Mesendoderm (in vitro differentiated cells): Measurements from ENCODE around the gene PHLDB1.

Experiments
- DNase-seq: peaks from one replicate; pipeline ENCODE4 v3.0.0; 2013
- H2AK5ac ChIP-seq: 2 replicates; pipeline ENCODE4 v1.6.1; 2013; ENCODE audit warnings: low read length, inconsistent platforms
- H2BK120ac ChIP-seq: 2 replicates; pipeline ENCODE4 v1.6.1; 2013; ENCODE audit warnings: low read depth, mild to moderate bottlenecking, low read length, moderate library complexity, mixed read lengths
- H2BK15ac ChIP-seq: replicated peaks from 2 replicates; pipeline ENCODE4 v1.6.1; 2013; ENCODE audit warnings: low read depth, mild to moderate bottlenecking, moderate library complexity
- H2BK5ac ChIP-seq: 2 replicates; pipeline ENCODE4 v1.6.1; 2013; ENCODE audit warnings: low read length, inconsistent platforms
- H3K18ac ChIP-seq: 2 replicates; pipeline ENCODE4 v1.6.1; 2013; ENCODE audit warnings: mild to moderate bottlenecking, low read length, mixed read lengths
- H3K23ac ChIP-seq: one replicate; pipeline ENCODE4 v1.6.1; 2013; ENCODE audit warnings: low read length
- H3K27ac ChIP-seq: 2 replicates; pipeline ENCODE4 v1.5.1; 2013; ENCODE audit warnings: low read depth, mild to moderate bottlenecking, inconsistent platforms, low read length, moderate library complexity
- H3K27me3 ChIP-seq: 2 replicates; pipeline ENCODE4 v1.6.1; 2013; ENCODE audit warnings: low read length, control low read depth, mild to moderate bottlenecking, inconsistent platforms; ENCODE audit not compliant: insufficient read depth, poor library complexity
- H3K36me3 ChIP-seq: 2 replicates; pipeline ENCODE4 v1.6.1; 2013; ENCODE audit warnings: low read length, inconsistent platforms; ENCODE audit not compliant: control insufficient read depth, insufficient read depth
- H3K4ac ChIP-seq: one replicate; pipeline ENCODE4 v1.6.1; 2013; ENCODE audit warnings: low read depth, mild to moderate bottlenecking, low read length, moderate library complexity
- H3K4me1 ChIP-seq: 2 replicates; pipeline ENCODE4 v1.6.1; 2013; ENCODE audit warnings: low read depth, low read length, inconsistent platforms; ENCODE audit not compliant: control insufficient read depth
- H3K4me2 ChIP-seq: 2 replicates; pipeline ENCODE4 v1.6.1; 2013; ENCODE audit warnings: low read length
- H3K4me3 ChIP-seq: 2 replicates; pipeline ENCODE4 v1.5.1; 2013; ENCODE audit warnings: mild to moderate bottlenecking, low read length
- H3K56ac ChIP-seq: one replicate; pipeline ENCODE4 v1.6.1; 2013; ENCODE audit warnings: low read length
- H3K79me1 ChIP-seq: 2 replicates; pipeline ENCODE4 v1.6.1; 2013; ENCODE audit warnings: low read length, inconsistent platforms
- H3K79me2 ChIP-seq: 2 replicates; pipeline ENCODE4 v1.6.1; 2013; ENCODE audit warnings: mild to moderate bottlenecking, low read length; ENCODE audit not compliant: control insufficient read depth, insufficient read depth
- H3K9ac ChIP-seq: 2 replicates; pipeline ENCODE4 v1.6.1; 2013; ENCODE audit warnings: low read length, inconsistent platforms
- H4K5ac ChIP-seq: one replicate; pipeline ENCODE4 v1.6.1; 2013; ENCODE audit warnings: low read length
- H4K8ac ChIP-seq: one replicate; pipeline ENCODE4 v1.6.1; 2013; ENCODE audit warnings: low read depth, mild to moderate bottlenecking, control low read depth, low read length, moderate library complexity
- WGBS: extraction: QIAGEN DNeasy Blood & Tissue Kit; methylation state at CpG from one replicate; pipeline ENCODE4 v1.1.7; 2013; ENCODE audit warnings: low lambda C conversion rate, missing lambda C conversion rate; ENCODE audit not compliant: insufficient coverage; ENCODE audit errors: extremely low coverage; 5-methylcytosine and 5-hydroxymethylcytosine counted together

The PHLDB1 gene

DNA sequence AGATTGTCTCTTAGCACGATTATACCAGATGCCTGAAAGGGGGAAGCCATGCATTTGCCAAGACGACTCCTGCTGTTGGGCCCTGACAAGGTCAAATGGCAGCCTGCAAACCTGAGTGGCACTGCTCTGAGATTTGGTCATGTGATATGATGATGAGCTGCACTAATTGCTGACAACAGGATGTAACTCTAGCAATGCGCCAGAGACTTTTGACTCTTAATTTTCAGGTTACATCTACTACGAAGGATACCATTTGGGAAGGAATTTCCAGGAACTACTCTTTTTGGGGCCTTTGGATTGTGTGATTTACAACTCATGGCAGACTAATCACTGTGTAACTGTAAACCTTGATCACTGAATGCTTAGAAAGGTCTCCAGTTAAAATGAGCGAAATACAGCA, 59.0 kb downstream of the PHLDB1 start:
- DNase-seq = no peak
- H3K79me1 ChIP-seq = no peaks in the 10 kb centered on the region
- H3K27me3 ChIP-seq = no peaks in the 10 kb centered on the region
- no peak overlapping the region for H3K23ac ChIP-seq
- H2BK15ac ChIP-seq = no peak overlapping the region
- no peak overlapping the region for H2BK120ac ChIP-seq
- no peak overlapping the region for H3K27ac ChIP-seq
- H4K5ac ChIP-seq = no peak overlapping the region
- H3K4me2 ChIP-seq = no peak overlapping the region
- no CpG with 5 or more reads among the region's 5 CpGs for WGBS
- H2AK5ac ChIP-seq = no peak overlapping the region
- no peak overlapping the region for H3K4ac ChIP-seq
- peaks cover 17% of the 10 kb centered on the region for H3K4me1 ChIP-seq
- H3K79me2 ChIP-seq = no peaks in the 10 kb centered on the region
- H3K36me3 ChIP-seq = no peaks in the 10 kb centered on the region
- H2BK5ac ChIP-seq = no peak overlapping the region
- H3K9ac ChIP-seq = no peak overlapping the region
- H4K8ac ChIP-seq = no peak overlapping the region
- H3K56ac ChIP-seq = no peak overlapping the region
- H3K18ac ChIP-seq = no peak overlapping the region
- no peak overlapping the region for H3K4me3 ChIP-seq

DNA sequence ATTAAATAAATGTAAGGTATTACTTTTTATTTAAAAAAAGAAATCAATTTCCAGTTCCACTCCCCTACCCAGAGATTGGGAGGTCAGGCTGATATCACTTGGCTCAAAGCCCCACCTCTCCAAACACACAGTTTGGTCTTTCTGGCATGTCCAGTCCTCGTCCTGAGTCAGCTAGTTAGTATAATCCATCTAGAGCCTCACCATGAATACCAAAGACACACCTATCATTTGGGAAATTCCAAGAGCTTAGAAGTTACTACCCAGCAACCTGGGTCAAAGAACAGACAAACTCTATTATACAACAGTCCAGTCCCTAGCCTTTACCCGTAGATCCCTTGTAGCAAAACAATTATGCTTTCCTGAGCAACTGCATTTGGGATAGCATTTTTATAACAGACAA, 62.6 kb downstream of the PHLDB1 start:
- Histone ChIP-seq H3K18ac (no peak overlapping the region), H4K5ac (no peak overlapping the region), H3K4me1 (peaks cover 4% of the 10 kb centered on the region), H3K56ac (no peak overlapping the region), H2AK5ac (no peak overlapping the region), H3K4ac (no peak overlapping the region), H3K23ac (no peak overlapping the region), H4K8ac (no peak overlapping the region), H3K27ac (no peak overlapping the region), H2BK5ac (no peak overlapping the region), H3K27me3 (no peaks in the 10 kb centered on the region), H3K9ac (no peak overlapping the region), H3K4me2 (no peak overlapping the region), H3K79me1 (no peaks in the 10 kb centered on the region), H3K79me2 (no peaks in the 10 kb centered on the region), H2BK15ac (no peak overlapping the region), H3K36me3 (no peaks in the 10 kb centered on the region), H3K4me3 (no peak overlapping the region), H2BK120ac (no peak overlapping the region)
- no CpG with 5 or more reads among the region's 2 CpGs for WGBS
- DNase-seq = no peak

DNA sequence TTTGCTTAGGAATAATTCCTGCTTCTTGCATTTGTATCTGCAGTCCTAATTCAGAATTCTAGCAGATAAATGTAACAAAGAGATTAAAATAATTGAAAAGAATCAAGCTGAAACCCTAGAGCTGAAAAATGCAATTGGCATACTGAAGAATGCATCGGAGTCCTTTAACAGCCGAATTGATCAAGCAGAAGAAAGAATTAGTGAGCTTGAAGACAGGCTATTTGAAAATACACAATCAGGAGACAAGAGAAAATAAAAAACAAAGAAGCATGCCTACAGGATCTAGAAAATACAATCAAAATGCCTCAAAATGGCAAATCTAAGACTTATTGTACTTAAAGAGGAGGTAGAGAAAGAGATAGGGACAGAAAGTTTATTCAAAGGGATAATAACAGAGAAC, 63.8 kb downstream of the PHLDB1 start:
- Histone ChIP-seq H3K4me3 (no peak overlapping the region), H3K27ac (no peak overlapping the region), H3K36me3 (no peaks in the 10 kb centered on the region), H4K5ac (no peak overlapping the region), H3K9ac (no peak overlapping the region), H4K8ac (no peak overlapping the region), H2AK5ac (no peak overlapping the region), H3K79me1 (no peaks in the 10 kb centered on the region), H3K56ac (no peak overlapping the region), H2BK120ac (no peak overlapping the region), H2BK5ac (no peak overlapping the region), H3K4me1 (peaks cover 3% of the 10 kb centered on the region), H2BK15ac (no peak overlapping the region), H3K4me2 (no peak overlapping the region), H3K23ac (no peak overlapping the region), H3K18ac (no peak overlapping the region), H3K79me2 (no peaks in the 10 kb centered on the region), H3K27me3 (no peaks in the 10 kb centered on the region), H3K4ac (no peak overlapping the region)
- no peak for DNase-seq
- no CpG with 5 or more reads among the region's 2 CpGs for WGBS

DNA sequence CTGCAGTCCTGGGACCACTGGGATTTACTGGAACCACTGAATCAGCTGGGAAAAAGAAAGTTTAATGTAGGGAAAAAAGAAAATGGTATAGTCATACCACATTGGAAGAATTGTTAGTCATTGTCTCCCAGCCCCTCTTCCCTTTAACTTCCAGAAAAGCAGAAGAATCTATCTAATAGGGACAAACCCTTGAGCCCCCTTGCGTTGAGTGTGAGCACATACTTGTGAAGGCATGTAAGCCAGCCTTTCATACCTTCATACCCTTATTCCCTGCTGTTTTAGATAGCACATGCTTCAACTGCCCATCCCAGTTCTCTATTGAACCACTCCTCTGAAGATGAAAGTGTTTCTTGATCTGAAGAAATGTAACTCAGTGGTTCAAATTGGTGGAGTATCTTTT, 65.4 kb downstream of the PHLDB1 start:
- no peaks in the 10 kb centered on the region for H3K79me2 ChIP-seq
- peak; percentile 73 for DNase-seq
- no peak overlapping the region for H3K9ac ChIP-seq
- no peak overlapping the region for H3K4ac ChIP-seq
- no peak overlapping the region for H3K56ac ChIP-seq
- H3K27ac ChIP-seq = no peak overlapping the region
- H3K79me1 ChIP-seq = no peaks in the 10 kb centered on the region
- no peaks in the 10 kb centered on the region for H3K4me1 ChIP-seq
- H3K4me3 ChIP-seq = no peak overlapping the region
- no peak overlapping the region for H4K5ac ChIP-seq
- H2BK5ac ChIP-seq = no peak overlapping the region
- no peaks in the 10 kb centered on the region for H3K36me3 ChIP-seq
- no peak overlapping the region for H4K8ac ChIP-seq
- H3K18ac ChIP-seq = no peak overlapping the region
- H2BK15ac ChIP-seq = no peak overlapping the region
- H2AK5ac ChIP-seq = no peak overlapping the region
- no peaks in the 10 kb centered on the region for H3K27me3 ChIP-seq
- H2BK120ac ChIP-seq = no peak overlapping the region
- no CpG with 5 or more reads among the region's 1 CpG for WGBS
- H3K4me2 ChIP-seq = no peak overlapping the region
- H3K23ac ChIP-seq = no peak overlapping the region

DNA sequence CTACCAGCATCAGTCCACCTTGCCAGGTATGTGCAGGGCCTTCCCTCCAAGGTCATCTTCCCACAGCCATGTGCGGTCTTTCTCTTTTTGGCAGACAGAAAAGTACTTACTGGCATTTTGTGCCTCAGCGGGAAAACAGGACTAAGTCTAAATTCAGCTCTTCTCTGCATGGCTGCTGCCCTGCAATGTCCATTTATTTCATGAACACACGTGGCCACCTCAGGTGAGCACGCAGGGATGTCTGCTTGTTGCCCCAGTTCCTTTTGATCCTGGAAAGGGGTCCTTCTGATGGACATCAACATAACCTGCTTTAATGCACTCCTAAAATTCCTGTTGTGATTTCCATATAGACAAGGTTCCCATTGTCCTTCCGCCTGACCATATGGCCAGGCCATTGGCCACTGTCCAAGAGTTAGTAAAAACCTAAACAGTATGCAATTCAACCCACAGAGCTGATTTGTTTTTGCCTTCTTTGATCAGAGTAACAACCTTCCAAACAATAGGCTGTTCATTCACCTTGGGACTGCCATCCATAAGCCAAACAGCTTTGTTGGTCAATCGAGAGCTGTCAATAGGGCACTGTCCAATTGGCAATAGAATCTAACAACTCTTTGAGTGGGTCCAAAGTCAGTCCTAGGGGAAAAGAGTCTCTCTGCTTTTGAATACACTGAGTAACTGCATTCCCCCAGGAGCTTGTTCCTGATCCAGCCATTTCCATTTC, 66.1 kb downstream of the PHLDB1 start:
- Histone ChIP-seq H3K4me3 (no peak overlapping the region), H3K9ac (no peak overlapping the region), H3K79me2 (no peaks in the 10 kb centered on the region), H3K36me3 (no peaks in the 10 kb centered on the region), H3K4me2 (no peak overlapping the region), H3K4ac (no peak overlapping the region), H3K23ac (no peak overlapping the region), H3K27ac (no peak overlapping the region), H2BK120ac (no peak overlapping the region), H4K8ac (no peak overlapping the region), H2BK5ac (no peak overlapping the region), H2AK5ac (no peak overlapping the region), H3K4me1 (no peaks in the 10 kb centered on the region), H2BK15ac (no peak overlapping the region), H3K56ac (no peak overlapping the region), H3K18ac (no peak overlapping the region), H4K5ac (no peak overlapping the region), H3K79me1 (no peaks in the 10 kb centered on the region), H3K27me3 (no peaks in the 10 kb centered on the region)
- no CpG with 5 or more reads among the region's 6 CpGs for WGBS
- no peak for DNase-seq

DNA sequence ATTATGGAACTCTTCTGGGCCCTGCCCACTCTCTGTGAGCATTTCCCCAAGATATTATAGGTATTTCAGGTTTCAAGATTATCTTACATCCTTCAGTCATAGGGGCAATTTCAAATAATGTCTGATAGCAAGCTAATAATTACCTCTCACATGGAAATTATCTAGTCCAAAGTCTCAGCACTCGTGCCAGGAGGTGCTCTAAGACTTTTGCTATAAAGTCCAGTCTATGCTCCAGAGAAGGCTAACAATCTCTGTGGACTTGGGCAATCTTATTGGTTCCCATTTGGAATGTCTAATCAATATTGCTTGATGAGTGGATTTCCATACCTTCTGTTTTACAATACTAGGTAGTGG, 66.6 kb downstream of the PHLDB1 start:
- H3K9ac ChIP-seq = no peak overlapping the region

More for the DNA sequence above, 66.6 kb downstream of the PHLDB1 start:
- H3K18ac ChIP-seq = no peak overlapping the region
- H3K23ac ChIP-seq = no peak overlapping the region
- H3K56ac ChIP-seq = no peak overlapping the region
- DNase-seq = no peak
- H4K5ac ChIP-seq = no peak overlapping the region
- no peaks in the 10 kb centered on the region for H3K4me1 ChIP-seq
- H2AK5ac ChIP-seq = no peak overlapping the region
- H3K36me3 ChIP-seq = no peaks in the 10 kb centered on the region
- no peak overlapping the region for H3K4ac ChIP-seq
- H3K27ac ChIP-seq = no peak overlapping the region
- no peaks in the 10 kb centered on the region for H3K79me1 ChIP-seq
- no peak overlapping the region for H2BK5ac ChIP-seq
- no peak overlapping the region for H2BK15ac ChIP-seq
- H3K4me2 ChIP-seq = no peak overlapping the region
- no peak overlapping the region for H4K8ac ChIP-seq
- no CpG with 5 or more reads among the region's 1 CpG for WGBS
- H2BK120ac ChIP-seq = no peak overlapping the region
- H3K27me3 ChIP-seq = no peaks in the 10 kb centered on the region
- H3K4me3 ChIP-seq = no peak overlapping the region
- H3K79me2 ChIP-seq = no peaks in the 10 kb centered on the region
